IMR-90 (cell line): ENCODE data around the gene FBXW7. TPM values are rescaled to one million over a fixed set of nuclear protein-coding genes. Genes with fewer than 3 reads are reported as not detected.

Source experiments
- ATAC-seq: fragments of 200-7000 bp; cut with Tn5 transposase; 2 replicates; pipeline ENCODE4 v1.9.1; 2020; ENCODE audit warnings: low read depth, mild to moderate bottlenecking, moderate library complexity
- BruUV-seq: library from RNA; stranded (reverse); fragments of 400-500 nt; replicated peaks from 2 replicates; lab custom pipeline; 2021; lab: Mats Ljungman, UMichigan
- CTCF ChIA-PET: fragments of 300-600 bp; formaldehyde crosslinking; extraction: SDS; loops from one replicate; lab custom pipeline; 2021; ENCODE audit warnings: antibody characterized with exemption; lab: Yijun Ruan, JAX
- POLR2A ChIA-PET: fragments of 300-600 bp; sonication (Branson Sonifier 250); formaldehyde crosslinking; loops from one replicate; lab custom pipeline; 2022; ENCODE audit warnings: antibody characterized with exemption; ENCODE audit not compliant: unreplicated experiment; lab: Charles Lee
- DNase-seq: peaks from one replicate; pipeline ENCODE4 v3.0.0; 2013
- H2AFZ ChIP-seq: replicated peaks from 2 replicates; pipeline ENCODE3; 2013; ENCODE audit warnings: low read length, mild to moderate bottlenecking; ENCODE audit not compliant: poor library complexity
- H2AK5ac ChIP-seq: 2 replicates; pipeline ENCODE4 v1.6.1; 2013; ENCODE audit warnings: low read depth, low read length, inconsistent platforms
- H2AK9ac ChIP-seq: replicated peaks from 2 replicates; pipeline ENCODE3; 2013; ENCODE audit warnings: mild to moderate bottlenecking, low read depth, low read length, moderate library complexity; ENCODE audit not compliant: poor library complexity
- H2BK120ac ChIP-seq: 2 replicates; pipeline ENCODE4 v1.6.1; 2013; ENCODE audit warnings: low read depth, low read length, inconsistent platforms
- H2BK15ac ChIP-seq: 3 replicates; pipeline ENCODE4 v1.6.1; 2013; ENCODE audit warnings: low read depth, low read length, inconsistent platforms
- H2BK20ac ChIP-seq: 2 replicates; pipeline ENCODE4 v1.6.1; 2013; ENCODE audit warnings: low read depth, mild to moderate bottlenecking, inconsistent platforms, low read length, moderate library complexity
- H2BK5ac ChIP-seq: 2 replicates; pipeline ENCODE4 v1.6.1; 2013; ENCODE audit warnings: mild to moderate bottlenecking, low read depth, low read length, inconsistent platforms; ENCODE audit not compliant: poor library complexity, severe bottlenecking
- H3K14ac ChIP-seq: replicated peaks from 2 replicates; pipeline ENCODE4 v1.6.1; 2013; ENCODE audit warnings: low read depth, low read length, inconsistent platforms
- H3K18ac ChIP-seq: 2 replicates; pipeline ENCODE4 v1.6.1; 2013; ENCODE audit warnings: low read depth, low read length, control low read depth
- H3K23ac ChIP-seq: 2 replicates; pipeline ENCODE4 v1.6.1; 2013; ENCODE audit warnings: low read depth, low read length, inconsistent platforms
- H3K27ac ChIP-seq: 2 replicates; pipeline ENCODE4 v1.5.1; 2013; ENCODE audit warnings: mild to moderate bottlenecking, control low read depth, low read length; ENCODE audit not compliant: insufficient read depth
- H3K27me3 ChIP-seq: 2 replicates; pipeline ENCODE4 v1.6.1; 2013; ENCODE audit warnings: low read length; ENCODE audit not compliant: control insufficient read depth, insufficient read depth
- H3K36me3 ChIP-seq: 2 replicates; pipeline ENCODE4 v1.6.1; 2013; ENCODE audit warnings: low read length, mixed read lengths; ENCODE audit not compliant: control insufficient read depth, insufficient read depth
- H3K4ac ChIP-seq: 2 replicates; pipeline ENCODE4 v1.6.1; 2013; ENCODE audit warnings: low read depth, low read length, inconsistent platforms
- H3K4me1 ChIP-seq: 2 replicates; pipeline ENCODE4 v1.6.1; 2013; ENCODE audit warnings: low read length, mixed read lengths; ENCODE audit not compliant: control insufficient read depth, insufficient read depth
- H3K4me2 ChIP-seq: 2 replicates; pipeline ENCODE4 v1.6.1; 2013; ENCODE audit warnings: low read depth, mild to moderate bottlenecking, control low read depth, low read length, moderate library complexity
- H3K4me3 ChIP-seq: 2 replicates; pipeline ENCODE4 v1.5.1; 2013; ENCODE audit warnings: low read depth, mild to moderate bottlenecking, control low read depth, low read length, moderate library complexity; ENCODE audit not compliant: insufficient read depth
- H3K56ac ChIP-seq: 2 replicates; pipeline ENCODE4 v1.6.1; 2013; ENCODE audit warnings: low read length, inconsistent platforms; ENCODE audit not compliant: insufficient read depth; ENCODE audit errors: extremely low read depth
- H3K79me1 ChIP-seq, 2 experiments: 2 replicates each; pipeline ENCODE4 v1.6.1; 2013; ENCODE audit warnings: low read length in 2 of 2, inconsistent platforms in 1 of 2, low read depth in 1 of 2
- H3K9ac ChIP-seq: 2 replicates; pipeline ENCODE4 v1.6.1; 2013; ENCODE audit warnings: low read depth, low read length, control low read depth
- H3K9me1 ChIP-seq: 2 replicates; pipeline ENCODE4 v1.6.1; 2013; ENCODE audit warnings: low read length, inconsistent platforms; ENCODE audit not compliant: insufficient read depth
- H3K9me3 ChIP-seq: 2 replicates; pipeline ENCODE4 v1.6.1; 2013; ENCODE audit warnings: low read length; ENCODE audit not compliant: control insufficient read depth, insufficient read depth
- H4K20me1 ChIP-seq: 2 replicates; pipeline ENCODE4 v1.6.1; 2013; ENCODE audit warnings: low read length, inconsistent platforms; ENCODE audit not compliant: insufficient read depth
- H4K5ac ChIP-seq: 2 replicates; pipeline ENCODE4 v1.6.1; 2013; ENCODE audit warnings: mild to moderate bottlenecking, low read depth, low read length, control low read depth
- H4K8ac ChIP-seq, 2 experiments: 2 replicates each; pipeline ENCODE4 v1.6.1; 2013; ENCODE audit warnings: low read depth in 2 of 2, low read length in 2 of 2, control low read depth in 1 of 2, inconsistent platforms in 1 of 2
- H4K91ac ChIP-seq: 2 replicates; pipeline ENCODE4 v1.6.1; 2013; ENCODE audit warnings: low read depth, low read length, inconsistent platforms; ENCODE audit not compliant: insufficient read depth
- CEBPB ChIP-seq: IDR thresholded peaks from 2 replicates; pipeline ENCODE4 v1.6.1; 2012; ENCODE audit warnings: low read depth, low read length, improper control_type of control experiment
- MAFK ChIP-seq: IDR thresholded peaks from 2 replicates; pipeline ENCODE4 v1.6.1; 2012; ENCODE audit warnings: low read depth, low read length, improper control_type of control experiment
- WGBS, 2 experiments: methylation state at CpG; one replicate each; pipeline versions ENCODE4 v1.1.5 to v1.1.7; 2013; ENCODE audit warnings: missing lambda C conversion rate in 2 of 2; ENCODE audit not compliant: insufficient read length in 1 of 2; ENCODE audit errors: extremely low coverage in 2 of 2; 5-methylcytosine and 5-hydroxymethylcytosine counted together
- dilution Hi-C: fragments of 300-500 bp; cut with HindIII; formaldehyde crosslinking; loops from one replicate; pipeline ENCODE4 v1.14.3; 2018; ENCODE audit warnings: low sequenced_read_pairs; ENCODE audit not compliant: unreplicated experiment
- in situ Hi-C: fragments of 300-500 bp; cut with MboI; formaldehyde crosslinking; loops from 3 replicates; pipeline ENCODE4 v1.14.3; 2019; ENCODE audit warnings: low sequenced_read_pairs, inconsistent platforms, mixed read lengths
- intact Hi-C: fragments of 100-400 bp; cut with micrococcal nuclease; formaldehyde crosslinking; loops from 2 replicates; pipeline ENCODE4 v1.10.0; 2022
- polyA plus RNA-seq, 3 experiments: library from polyadenylated mRNA; depleted of rRNA; stranded (reverse); fragments of >200 nt; gene quantifications; 2 replicates each; pipeline ENCODE4 v1.2.3, GENCODE V29; 2012; ENCODE audit warnings: low replicate concordance in 1 of 3
- total RNA-seq: library from RNA; depleted of rRNA; stranded (reverse); fragments of >200 nt; gene quantifications from 2 replicates; pipeline ENCODE4 v1.2.3, GENCODE V29; 2012

The FBXW7 gene
- total and polyA plus RNA-seq, 2 of the 4 experiments (the other 2 are of a cell fraction), result 7.2 to 27.4 TPM

DNA sequence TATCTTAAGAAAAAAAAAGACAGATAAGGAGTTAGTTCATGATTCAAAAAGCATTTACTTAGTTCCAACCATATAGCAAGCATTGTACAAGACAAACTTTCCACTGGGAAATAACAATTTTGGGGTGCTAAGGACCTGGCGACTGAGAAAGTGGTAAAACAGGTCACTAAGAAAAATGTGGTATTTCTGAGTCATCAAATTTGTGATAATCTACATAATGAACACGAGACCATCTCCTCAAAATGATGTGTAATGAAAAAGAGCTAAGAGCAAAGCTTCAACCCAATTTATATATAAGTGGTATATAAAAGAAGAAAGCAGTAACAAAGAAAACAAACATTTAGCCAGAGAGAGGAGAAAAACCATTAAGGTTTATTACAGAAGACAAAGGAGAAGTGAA lies 72.3 kb downstream of the FBXW7 start:
- no peak for DNase-seq
- no peak overlapping the region for H3K14ac ChIP-seq
- intact Hi-C loops, result loop anchor here (2.0 kb wide), 1 partner anchor 13 kb away; no protein-coding TSS in a partner anchor

More for the DNA sequence above, 72.3 kb downstream of the FBXW7 start:
- Histone ChIP-seq H3K27me3 (no peaks in the 10 kb centered on the region), H3K9ac (no peak overlapping the region), H3K9me1 (no peaks in the 10 kb centered on the region), H3K18ac (no peak overlapping the region), H2AK5ac (no peak overlapping the region), H2BK15ac (no peak overlapping the region), H2BK120ac (no peak overlapping the region), H3K79me1 (peaks cover 21 to 26% of the 10 kb centered on the region in 2 experiments), H3K27ac (no peak overlapping the region), H3K4ac (no peak overlapping the region), H3K4me2 (no peak overlapping the region), H2BK5ac (no peak overlapping the region), H2AK9ac (no peak overlapping the region), H4K8ac (no peak overlapping the region), H4K5ac (no peak overlapping the region), H3K23ac (no peak overlapping the region), H3K56ac (no peak overlapping the region), H2AFZ (no peak overlapping the region), H4K91ac (no peak overlapping the region), H3K4me3 (no peak overlapping the region), H2BK20ac (no peak overlapping the region), H3K4me1 (peaks cover 5% of the 10 kb centered on the region), H4K20me1 (no peaks in the 10 kb centered on the region), H3K9me3 (no peaks in the 10 kb centered on the region), H3K36me3 (no peaks in the 10 kb centered on the region)
- WGBS, 2 experiments, result no CpG with 5 or more reads among the region's 2 CpGs
- ChIA-PET POLR2A (no interaction called here), CTCF (no interaction called here)
- TF ChIP-seq MAFK (peak; percentile 34), CEBPB (no peak)
- BruUV-seq, result no TSS peak
- ATAC-seq, result no peak
- in situ Hi-C loops, result no loop called here
- dilution Hi-C loops, result no loop called here
